CD4-positive, alpha-beta T cell treated with Interleukin-2 at 100 ng/mL for 4 hours (primary cell): ENCODE data around the gene CAMTA1.

Source experiments
- DNase-seq: peaks from one replicate; pipeline ENCODE4 v3.0.0-alpha.2; 2020; ENCODE audit warnings: low spot score

CAMTA1 gene

DNA sequence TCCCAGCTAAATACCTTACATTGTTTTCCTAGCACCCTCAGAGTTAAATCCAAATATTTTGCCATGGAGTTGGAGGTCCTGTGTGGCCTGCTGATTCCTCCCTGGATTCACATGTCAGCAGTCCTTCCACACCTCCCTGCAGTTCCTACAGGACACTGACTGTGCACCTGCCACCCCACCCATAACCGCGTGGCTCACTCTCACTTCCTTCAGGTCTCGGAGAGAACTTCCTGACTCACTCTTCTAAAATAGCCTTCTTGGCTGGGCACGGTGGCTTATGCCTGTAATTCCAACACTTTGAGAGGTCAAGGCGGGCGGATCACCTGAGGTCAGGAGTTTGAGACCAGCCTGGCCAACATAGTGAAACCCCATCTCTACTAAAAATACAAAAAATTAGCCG lies 8.4 kb upstream of the CAMTA1 start:
- no peak for DNase-seq

DNA sequence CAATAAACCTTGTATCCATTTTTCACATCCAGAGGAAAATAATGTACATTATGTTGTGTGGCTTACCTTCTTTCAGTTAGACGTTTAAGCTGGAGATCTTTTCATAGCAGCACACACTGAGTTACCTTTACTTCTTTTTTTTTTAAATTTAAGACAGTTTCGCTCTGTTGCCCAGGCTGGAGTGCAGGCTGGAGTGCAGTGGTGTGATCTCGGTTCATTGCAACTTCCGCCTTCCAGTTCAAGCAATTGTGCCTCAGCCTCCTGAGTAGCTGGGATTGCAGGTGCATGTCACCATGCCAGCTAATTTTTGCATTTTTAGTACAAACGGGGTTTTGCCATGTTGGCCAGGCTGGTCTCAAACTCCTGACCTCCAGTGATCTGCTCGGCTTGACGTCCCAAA lies 7.4 kb upstream of the CAMTA1 start:
- no peak for DNase-seq

DNA sequence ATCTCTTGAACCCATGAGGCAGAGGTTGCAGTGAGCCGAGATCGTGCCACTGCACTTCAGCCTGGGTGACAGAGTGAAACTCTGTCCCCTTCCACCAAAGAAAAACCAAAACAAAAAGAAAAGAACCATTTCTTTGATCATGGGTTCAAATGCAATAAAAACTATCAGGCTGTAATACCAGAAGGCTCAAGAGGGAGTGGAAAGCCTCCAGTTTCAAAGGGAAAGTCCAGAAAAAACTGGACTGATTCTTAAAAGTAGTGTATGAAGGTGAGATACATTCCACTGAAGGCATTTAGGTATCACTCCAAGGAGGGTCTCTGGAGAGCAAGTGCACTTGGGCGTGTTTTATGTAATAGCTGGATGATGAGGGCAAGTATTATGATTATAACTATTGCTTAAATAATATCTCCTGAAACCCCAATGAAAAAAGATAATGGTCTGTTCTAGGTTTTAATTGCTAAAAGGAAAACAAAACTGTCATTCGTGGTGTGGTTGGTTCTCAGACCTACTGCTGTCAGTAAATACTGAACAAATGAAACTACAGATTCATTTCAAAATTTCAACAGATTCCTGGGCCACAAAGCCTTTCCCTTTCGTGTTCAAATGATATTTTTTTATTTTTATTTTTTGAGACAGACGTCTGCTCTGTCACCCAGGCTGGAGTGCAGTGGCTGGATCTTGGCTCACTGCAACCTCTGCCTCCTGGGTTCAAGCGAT lies 6.0 kb upstream of the CAMTA1 start:
- DNase-seq = no peak

DNA sequence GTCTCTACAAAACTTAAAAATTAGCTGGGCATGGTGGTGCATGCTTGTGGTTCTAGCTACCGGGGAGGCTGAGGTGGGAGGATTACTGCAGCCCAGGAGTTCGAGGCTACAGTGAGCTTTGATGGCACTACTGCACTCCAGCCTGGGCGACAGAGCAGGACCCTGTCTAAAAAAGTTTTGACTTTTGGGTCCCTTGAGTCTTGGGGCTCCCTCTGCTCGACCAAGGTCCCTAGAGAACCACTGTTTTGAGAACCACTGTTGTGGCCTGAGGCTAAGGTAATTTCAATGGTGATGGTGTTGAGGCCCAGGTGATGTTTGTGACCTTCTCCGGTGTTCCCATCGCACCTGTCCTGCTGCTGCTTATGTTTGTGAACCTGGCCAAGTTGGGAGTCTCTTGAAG lies 3.1 kb upstream of the CAMTA1 start:
- DNase-seq = no peak

GRCh38 chr1:6783221-6783620 lies 2.0 kb upstream of the CAMTA1 start:
- no peak for DNase-seq

DNA sequence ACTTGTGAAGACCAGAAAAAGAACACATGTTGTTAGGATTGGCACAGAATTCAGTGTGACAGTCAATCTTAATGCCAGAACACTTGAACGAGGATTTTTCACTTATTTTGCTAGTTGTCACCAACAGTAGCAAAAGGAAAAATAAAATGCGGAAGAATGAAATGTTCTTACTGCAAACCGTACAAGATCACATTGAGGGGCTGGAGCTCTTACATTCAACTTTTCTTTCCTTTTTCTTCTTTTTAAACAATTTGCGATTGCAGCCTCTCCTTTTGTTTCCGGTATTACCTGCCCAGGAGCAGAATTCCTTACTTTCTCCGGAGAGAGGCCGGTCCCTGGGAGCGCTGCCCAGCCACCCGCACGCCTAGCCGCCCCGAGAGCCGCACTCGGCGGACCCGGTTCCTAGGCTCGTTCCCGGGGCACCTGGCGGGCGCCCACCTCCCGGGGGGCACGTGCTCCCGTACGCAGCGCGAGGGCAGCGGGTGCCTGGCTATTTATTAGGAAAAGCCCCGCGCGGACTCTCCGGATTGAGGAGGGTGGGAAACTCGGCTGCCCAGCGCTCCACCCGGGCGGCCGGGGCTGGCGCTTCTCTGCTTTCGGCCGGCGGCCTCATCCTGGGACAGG lies 1.2 kb upstream of the CAMTA1 start:
- no peak for DNase-seq

- DNase-seq = peak; percentile 100
Measured at GRCh38 chr1:6784560-6785317, 515 bp upstream of the CAMTA1 start.

- DNase-seq = peak; percentile 34
Measured at GRCh38 chr1:6785728-6786505, 663 bp downstream of the CAMTA1 start.

GRCh38 chr1:6788946-6789345 lies 3.7 kb downstream of the CAMTA1 start:
- no peak for DNase-seq

DNA sequence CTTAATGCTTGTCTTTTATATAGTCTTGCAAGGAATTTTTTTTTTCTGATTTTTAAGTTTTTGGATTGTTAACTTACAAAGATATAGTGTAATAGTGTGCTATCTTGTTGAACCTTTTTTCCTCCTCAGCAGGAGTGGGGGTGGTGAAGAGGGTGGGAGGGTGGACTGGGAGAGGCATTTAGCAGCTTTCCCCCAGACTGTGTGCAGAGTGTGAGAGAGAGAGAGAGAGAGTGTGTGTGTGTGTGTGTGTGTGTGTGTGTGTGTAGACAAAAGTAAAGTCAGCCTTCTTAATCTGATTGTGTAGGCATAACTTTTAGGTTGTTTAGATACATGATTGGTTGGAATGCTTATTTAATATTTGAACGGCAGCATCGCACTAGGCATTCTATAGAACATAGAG lies 4.9 kb downstream of the CAMTA1 start:
- no peak for DNase-seq

DNA sequence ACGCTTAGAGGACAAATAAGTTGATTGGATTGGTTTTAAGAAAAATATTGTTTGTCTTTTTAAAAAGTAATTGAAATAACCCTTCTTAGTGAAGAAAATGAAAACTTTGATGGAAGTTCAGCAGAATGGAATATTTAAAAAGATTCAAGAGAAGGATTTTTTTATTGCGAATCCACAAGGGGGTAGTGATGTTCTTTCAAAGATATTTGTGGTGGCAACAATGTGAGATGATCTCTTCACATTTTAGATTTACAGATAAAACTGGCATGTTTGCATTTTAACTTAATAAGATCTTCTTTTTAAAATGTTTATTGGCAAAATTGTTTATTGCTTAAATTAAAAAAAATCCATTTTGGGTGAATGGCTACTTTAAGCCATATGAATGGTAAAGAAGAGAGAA lies 8.9 kb downstream of the CAMTA1 start:
- peak; percentile 40 for DNase-seq

DNA sequence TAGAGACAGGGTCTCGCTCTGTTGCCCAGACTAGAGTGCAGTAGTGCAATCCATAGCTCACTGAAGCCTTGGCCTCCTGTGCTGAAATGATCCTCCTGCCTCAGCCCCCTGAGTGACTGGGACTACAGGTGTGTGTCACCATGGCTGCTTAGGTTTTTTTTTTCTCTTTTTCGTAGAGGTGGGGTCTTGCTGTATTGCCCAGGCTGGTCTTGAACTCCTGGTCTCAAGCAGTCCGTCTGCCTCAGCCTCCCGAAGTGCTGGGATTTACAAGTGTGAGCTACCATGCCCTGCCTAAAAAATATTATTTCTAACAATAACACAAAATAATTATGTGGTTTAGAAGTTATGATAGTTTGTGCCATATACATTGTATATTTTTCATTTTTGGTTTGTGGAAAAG lies 9.9 kb downstream of the CAMTA1 start:
- no peak for DNase-seq

DNA sequence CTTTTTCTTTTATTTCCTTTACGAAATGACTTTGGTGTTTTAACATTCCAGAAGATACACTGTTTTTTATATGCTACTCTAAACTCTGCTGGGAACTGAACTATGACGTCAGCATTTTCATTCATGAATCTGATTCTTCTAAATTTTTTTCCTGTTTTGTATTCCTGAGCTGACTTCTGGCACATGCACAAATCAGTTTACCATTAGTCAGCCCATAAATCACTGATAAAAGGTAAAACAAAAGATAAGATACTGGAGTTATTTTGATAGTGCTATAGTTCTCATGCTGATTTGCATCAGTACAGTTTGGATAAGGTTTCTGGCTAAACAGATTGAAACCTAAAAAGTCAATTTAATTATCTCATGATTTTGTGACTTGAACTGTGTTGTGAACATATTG lies 10.4 kb downstream of the CAMTA1 start:
- no peak for DNase-seq

- DNase-seq = no peak
Measured at GRCh38 chr1:6796095-6796494, 10.8 kb downstream of the CAMTA1 start.

DNA sequence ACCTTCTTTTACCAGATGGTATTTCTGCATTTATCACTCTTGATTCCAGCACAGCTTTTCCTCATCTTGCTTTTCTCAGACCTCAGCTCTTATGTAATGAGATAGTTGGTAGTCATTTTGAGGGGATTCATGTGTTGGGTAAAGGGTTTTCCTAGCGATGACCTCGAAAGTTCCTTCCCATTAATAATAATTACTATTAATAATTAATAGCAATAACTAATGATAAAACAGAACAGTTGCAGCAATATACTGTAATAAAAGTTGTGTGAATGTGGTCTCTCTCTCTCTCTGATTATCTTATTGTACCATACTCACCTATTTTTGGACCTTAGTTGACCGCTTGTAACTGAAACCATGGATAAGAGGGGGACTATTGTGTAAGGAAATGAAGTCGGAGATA lies 14.2 kb downstream of the CAMTA1 start:
- DNase-seq = no peak

DNA sequence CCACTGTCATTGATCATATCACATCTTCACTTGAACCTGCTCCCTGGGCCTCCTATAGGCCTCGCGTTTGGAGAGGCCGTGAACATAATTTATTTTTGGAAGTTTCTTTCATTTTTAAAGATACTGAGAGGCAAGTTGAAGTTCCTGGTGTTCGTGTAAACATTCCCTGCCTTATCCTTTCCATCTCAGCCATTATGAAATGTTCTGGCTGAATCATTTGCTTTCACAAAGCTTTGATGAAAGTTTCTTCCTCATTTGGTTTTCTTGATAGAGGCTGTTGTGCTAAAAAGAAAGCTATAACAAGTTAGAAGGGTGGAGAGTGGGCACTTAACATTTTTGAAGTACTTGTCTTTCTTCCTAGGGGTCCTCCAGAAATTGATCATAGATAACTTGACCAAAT lies 15.5 kb downstream of the CAMTA1 start:
- DNase-seq = no peak

DNA sequence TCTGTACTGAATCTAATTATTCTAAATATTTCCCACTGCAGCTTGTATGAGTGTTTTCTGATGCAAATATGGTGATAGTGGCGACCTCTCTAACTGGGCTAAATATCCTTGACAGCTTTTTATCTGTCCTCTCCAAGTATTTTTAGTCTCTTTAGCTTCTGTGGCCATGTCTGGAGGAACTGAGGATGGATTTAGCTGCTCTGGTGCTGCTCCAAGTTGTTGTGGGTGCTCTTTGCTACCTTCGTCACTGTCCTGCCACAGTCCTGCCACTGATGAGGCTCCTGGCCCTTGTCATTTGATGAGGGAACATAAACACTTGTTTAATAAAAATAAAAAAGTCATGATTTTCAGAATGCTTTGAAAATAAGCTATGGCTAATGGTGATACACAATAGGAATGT lies 15.9 kb downstream of the CAMTA1 start:
- no peak for DNase-seq

DNA sequence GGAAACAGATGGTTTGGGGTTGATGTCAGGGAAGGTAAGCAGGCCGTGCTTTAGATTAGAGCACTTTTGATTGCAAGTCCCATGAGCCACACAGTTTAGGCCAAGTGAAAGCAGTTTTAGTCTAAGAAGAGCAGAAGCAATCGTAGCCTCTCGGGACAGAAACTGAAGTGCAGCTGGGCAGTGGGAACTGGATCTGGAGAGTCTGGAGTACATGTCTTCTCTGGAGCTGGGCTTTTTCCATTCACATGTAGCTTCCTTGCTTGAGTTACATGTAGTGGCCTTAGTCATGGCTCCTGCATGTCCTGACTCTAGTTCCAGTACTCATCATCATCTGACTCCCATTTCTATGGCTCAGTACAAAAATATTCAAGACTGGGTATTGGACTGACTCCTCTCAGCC lies 16.7 kb downstream of the CAMTA1 start:
- no peak for DNase-seq

GRCh38 chr1:6802454-6802853 lies 17.2 kb downstream of the CAMTA1 start:
- no peak for DNase-seq

GRCh38 chr1:6802893-6803292 lies 17.6 kb downstream of the CAMTA1 start:
- no peak for DNase-seq

DNA sequence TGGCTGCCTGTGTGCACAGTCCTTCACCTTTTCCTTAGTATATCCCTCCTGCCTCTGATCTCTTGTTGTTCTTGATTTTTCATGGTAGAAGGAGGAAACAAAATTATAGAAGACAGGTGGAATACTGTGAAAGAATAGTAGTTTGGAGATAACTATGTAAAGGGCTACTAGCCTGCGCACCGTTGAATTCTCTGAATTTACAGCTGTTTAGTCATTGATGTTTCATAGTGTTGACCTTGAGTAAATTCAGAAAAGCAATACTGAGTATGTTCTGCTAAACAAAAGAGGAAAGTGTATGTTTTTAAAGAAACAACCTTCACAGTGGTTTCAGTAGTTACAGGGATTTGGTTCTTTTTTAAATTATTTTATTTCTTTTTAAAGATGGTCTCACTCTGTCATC lies 18.1 kb downstream of the CAMTA1 start:
- DNase-seq = no peak

DNA sequence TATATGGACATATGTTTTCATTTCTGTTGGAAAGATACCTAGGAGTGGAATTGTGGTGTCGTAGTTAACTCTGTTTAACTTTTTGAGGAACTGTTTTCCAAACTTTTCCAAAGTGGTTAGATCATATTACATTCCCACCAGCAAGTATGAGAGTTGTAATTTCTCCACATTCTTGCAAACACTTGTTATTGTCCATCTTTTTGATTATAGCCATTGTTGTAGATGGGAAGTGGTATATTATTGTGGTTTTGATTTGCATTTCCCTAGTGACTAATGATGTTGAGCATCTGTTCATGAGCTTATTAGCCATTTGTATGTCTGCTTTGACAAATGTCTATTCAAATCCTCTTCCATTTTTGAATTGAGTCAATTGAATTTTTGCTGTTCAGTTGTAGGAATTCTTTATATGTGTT lies 19.8 kb downstream of the CAMTA1 start:
- no peak for DNase-seq

GRCh38 chr1:6807782-6808181 lies 22.5 kb downstream of the CAMTA1 start:
- no peak for DNase-seq
